Glomerular endothelial cell (primary cell): ENCODE results near the gene ADGRL3. TPM values are rescaled to one million over a fixed set of nuclear protein-coding genes. Genes with fewer than 3 reads are reported as not detected.
"Not testable (repeated sequence)": the region's sequence is repeated elsewhere in the genome, so short reads cannot be mapped to it uniquely, and the experiment has no call there.

ENCODE experiments used
- DNase-seq: peaks from one replicate; pipeline ENCODE4 v3.0.0-alpha.2; 2011; ENCODE audit warnings: low read depth, low spot score; ENCODE audit errors: extremely low read depth
- total RNA-seq: library from RNA; depleted of rRNA; stranded (reverse); fragments of >200 nt; gene quantifications from 2 replicates; pipeline ENCODE4 v1.2.3, GENCODE V29; 2015

ADGRL3 gene
- total RNA-seq, 1 donor from 2014 or later: 1.1 TPM

GRCh38 chr4:61596606-61597340 lies 396.6 kb downstream of the ADGRL3 start:
- no peak for DNase-seq

GRCh38 chr4:61603086-61603485 lies 403.0 kb downstream of the ADGRL3 start:
- no peak for DNase-seq

- no peak for DNase-seq
These were observed 403.9 kb downstream of the ADGRL3 start for GRCh38 chr4:61604054-61604453.

GRCh38 chr4:61605984-61606383 lies 405.9 kb downstream of the ADGRL3 start:
- no peak for DNase-seq

GRCh38 chr4:61614231-61614630 lies 414.1 kb downstream of the ADGRL3 start:
- no peak for DNase-seq

GRCh38 chr4:61619528-61619927 lies 419.4 kb downstream of the ADGRL3 start:
- DNase-seq: no peak

GRCh38 chr4:61628282-61628681 lies 428.2 kb downstream of the ADGRL3 start:
- no peak for DNase-seq

GRCh38 chr4:61628727-61629126 lies 428.6 kb downstream of the ADGRL3 start:
- no peak for DNase-seq

- DNase-seq: no peak
These were observed 430.4 kb downstream of the ADGRL3 start for GRCh38 chr4:61630548-61630947.

GRCh38 chr4:61638591-61638990 lies 438.5 kb downstream of the ADGRL3 start:
- no peak for DNase-seq

- DNase-seq: not testable (repeated sequence)
These were observed 446.7 kb downstream of the ADGRL3 start for GRCh38 chr4:61646746-61647350.

- DNase-seq: no peak
These were observed 448.1 kb downstream of the ADGRL3 start for GRCh38 chr4:61648264-61648663.

GRCh38 chr4:61657016-61657415 lies 456.9 kb downstream of the ADGRL3 start:
- DNase-seq: no peak

GRCh38 chr4:61661960-61662359 lies 461.8 kb downstream of the ADGRL3 start:
- no peak for DNase-seq

- no peak for DNase-seq
These were observed 462.2 kb downstream of the ADGRL3 start for GRCh38 chr4:61662362-61662761.

- no peak for DNase-seq
These were observed 463.2 kb downstream of the ADGRL3 start for GRCh38 chr4:61663310-61663709.

GRCh38 chr4:61665649-61666048 lies 465.5 kb downstream of the ADGRL3 start:
- DNase-seq: no peak

GRCh38 chr4:61666244-61666643 lies 466.1 kb downstream of the ADGRL3 start:
- DNase-seq: no peak

- no peak for DNase-seq
These were observed 471.5 kb downstream of the ADGRL3 start for GRCh38 chr4:61671599-61671998.

GRCh38 chr4:61675464-61675863 lies 475.3 kb downstream of the ADGRL3 start:
- DNase-seq: no peak

GRCh38 chr4:61678297-61678696 lies 478.2 kb downstream of the ADGRL3 start:
- DNase-seq: no peak

- DNase-seq: no peak
These were observed 493.4 kb downstream of the ADGRL3 start for GRCh38 chr4:61693520-61693919.
